CD4-positive, alpha-beta T cell treated with Interleukin-2 at 100 ng/mL for 4 hours (primary cell): ENCODE measurements around the gene CHN1.

Experiments used
- DNase-seq: peaks from one replicate; pipeline ENCODE4 v3.0.0-alpha.2; 2020; ENCODE audit warnings: low spot score

The CHN1 gene

DNA sequence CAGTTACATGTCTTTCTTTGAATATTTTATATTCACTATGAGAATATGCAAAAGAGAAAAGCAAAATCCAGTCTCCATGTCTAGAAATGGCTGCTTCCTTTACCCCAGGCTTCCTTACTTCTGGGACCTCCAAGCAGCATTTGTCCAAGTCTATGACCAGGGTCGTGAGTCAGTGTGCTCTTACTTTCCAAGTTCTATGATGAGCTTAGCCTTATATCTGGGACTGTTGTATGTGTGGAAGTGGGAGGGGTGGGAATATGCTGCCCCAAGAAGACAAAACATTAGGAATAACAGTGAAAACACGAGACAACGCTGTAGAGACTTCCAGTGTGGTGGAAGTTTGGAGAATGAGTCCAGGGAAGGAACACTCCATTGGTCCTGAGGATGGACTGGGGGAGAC, 219.7 kb downstream of the CHN1 start:
- DNase-seq = no peak

GRCh38 chr2:174784909-174785308, 220.3 kb downstream of the CHN1 start:
- no peak for DNase-seq

DNA sequence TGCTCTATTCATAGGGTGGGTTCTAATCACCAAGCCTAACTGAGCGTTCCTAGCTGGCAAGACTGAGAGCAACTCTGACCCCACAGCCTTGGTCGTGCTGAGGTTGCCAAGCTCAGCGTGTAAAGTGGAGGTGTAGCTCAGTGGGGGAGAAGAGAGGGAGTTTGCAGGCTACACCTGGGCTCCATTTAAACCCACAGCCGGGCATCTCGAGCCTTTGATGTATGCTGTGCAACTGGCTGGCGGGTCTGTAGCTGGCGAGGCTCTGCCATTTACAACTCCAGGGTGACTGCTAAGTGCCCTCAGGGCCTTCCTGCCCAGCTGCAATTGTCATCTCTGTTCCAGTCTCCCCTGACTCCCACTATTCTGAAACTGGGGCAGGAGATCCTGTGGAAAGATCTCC, 220.9 kb downstream of the CHN1 start:
- no peak for DNase-seq

GRCh38 chr2:174781996-174782395, 223.2 kb downstream of the CHN1 start:
- no peak for DNase-seq

DNA sequence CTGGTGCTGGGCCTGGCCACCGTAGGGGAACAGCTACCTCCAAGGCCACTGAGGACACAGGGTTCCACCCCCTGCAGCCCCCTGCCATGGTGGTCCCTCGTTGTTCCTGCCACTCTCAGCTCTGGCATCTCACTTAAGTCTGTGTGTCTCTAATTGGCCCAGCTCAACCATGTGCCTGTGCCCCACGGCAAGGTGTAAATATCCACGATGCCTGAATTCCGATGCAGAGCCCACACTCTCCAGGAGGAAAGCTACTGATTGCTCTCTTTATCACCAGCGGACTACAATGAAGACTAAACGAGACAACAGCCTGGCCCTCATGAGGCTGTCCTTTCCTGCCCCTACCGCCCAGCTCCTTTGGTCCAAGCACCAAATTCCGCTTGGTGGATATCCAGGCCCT, 223.9 kb downstream of the CHN1 start:
- no peak for DNase-seq

GRCh38 chr2:174780856-174781255, 224.3 kb downstream of the CHN1 start:
- DNase-seq = no peak

- DNase-seq = no peak
Measured at GRCh38 chr2:174780191-174780840, 224.9 kb downstream of the CHN1 start.

GRCh38 chr2:174779361-174779928, 225.7 kb downstream of the CHN1 start:
- DNase-seq = no peak

- DNase-seq = peak; percentile 62
Measured at GRCh38 chr2:174778085-174778981, 226.8 kb downstream of the CHN1 start.

DNA sequence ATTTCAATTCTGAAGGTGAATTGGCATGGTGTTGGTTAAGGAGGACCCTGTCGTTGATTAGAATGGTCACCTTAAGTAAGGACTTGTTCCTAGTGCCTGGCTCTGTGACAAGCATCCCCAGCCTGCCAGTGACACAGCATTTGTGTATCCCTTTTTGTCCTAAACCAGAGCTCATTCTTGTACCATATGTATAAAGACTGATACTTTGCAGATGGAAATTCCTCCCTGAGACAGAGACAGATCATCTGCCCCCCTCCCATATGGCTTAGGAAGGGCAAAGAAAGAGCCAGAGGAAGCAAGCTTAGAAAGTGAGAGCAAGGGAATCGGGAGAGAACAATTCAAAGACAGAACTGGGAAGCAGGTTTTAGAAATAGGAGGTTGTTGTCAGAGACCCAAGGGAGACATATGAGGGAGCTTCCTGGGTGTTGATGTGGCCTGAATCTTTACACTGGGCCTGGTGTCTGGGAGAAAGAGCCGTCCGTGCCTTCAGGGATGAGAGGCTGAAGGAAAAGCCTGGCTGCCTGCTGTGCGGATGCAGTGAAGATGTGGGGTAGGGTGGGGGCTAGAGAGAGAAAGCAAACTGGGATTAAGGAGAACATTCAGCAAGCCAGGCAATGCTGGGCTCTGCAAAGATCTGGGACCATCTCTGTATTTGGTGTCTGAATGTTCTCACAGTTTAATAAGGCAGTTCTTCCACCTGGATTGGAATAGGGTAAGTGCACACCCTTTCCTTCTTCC, 227.7 kb downstream of the CHN1 start:
- DNase-seq = no peak

DNA sequence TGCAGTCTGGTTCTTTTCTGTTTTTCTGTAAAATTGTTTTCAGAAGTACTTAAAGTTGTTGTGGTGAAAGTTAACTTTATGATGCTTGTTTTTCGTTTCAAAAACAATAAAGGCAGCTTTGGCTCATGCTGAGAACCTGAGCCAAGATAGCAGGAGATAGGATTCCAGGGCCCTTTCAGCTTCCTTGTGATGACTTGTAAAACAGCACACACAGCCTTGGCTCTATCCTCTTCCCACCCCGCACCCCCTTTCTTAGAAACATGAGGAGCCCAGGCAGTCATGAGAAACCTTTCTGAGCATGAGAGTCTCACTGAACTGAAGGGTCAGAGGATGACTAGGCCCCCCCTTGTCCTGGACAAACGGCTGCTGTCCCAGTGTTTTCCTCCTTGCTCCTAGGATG, 228.5 kb downstream of the CHN1 start:
- DNase-seq = no peak

GRCh38 chr2:174776223-174776622, 229.0 kb downstream of the CHN1 start:
- DNase-seq = no peak

DNA sequence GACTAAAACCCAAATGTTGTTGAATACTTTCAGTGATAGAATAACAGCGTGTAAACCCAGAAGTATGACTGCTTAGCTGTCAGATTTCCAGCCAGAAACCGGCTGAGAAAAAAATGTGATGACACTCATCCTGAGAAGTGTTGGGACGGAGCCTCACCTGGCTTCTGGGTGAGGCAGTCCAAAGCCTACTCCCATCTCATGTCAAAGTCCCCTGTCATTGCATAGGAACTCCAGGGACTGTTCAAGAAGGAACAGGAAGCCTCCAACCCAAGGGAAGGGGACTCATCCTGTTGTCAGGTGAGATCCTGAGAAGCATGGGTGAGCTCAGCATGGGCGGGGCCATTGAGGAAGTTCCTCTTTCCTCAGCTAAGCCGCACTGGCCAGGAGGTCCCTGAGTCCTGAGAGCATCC, 229.6 kb downstream of the CHN1 start:
- no peak for DNase-seq

- DNase-seq = no peak
Measured at GRCh38 chr2:174774886-174775285, 230.3 kb downstream of the CHN1 start.

DNA sequence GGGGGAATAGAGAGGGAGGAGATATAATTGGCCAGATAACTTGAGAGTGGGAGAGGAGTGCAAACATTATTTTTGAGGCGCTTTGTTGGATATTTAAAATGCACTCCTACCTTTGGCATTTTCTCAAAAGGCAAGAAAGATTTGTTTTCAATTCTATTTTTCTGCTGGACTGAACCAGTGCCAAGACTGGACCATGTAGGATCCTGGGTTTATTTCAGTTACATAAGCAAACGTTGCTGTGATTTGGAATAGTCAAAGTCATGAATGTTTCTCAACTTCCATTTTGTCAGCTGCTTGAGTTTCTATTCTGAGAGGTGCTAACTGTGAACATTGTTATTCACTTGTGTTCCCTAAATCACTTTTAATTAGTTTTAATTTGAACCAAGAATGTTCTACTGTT, 232.0 kb downstream of the CHN1 start:
- DNase-seq = no peak

DNA sequence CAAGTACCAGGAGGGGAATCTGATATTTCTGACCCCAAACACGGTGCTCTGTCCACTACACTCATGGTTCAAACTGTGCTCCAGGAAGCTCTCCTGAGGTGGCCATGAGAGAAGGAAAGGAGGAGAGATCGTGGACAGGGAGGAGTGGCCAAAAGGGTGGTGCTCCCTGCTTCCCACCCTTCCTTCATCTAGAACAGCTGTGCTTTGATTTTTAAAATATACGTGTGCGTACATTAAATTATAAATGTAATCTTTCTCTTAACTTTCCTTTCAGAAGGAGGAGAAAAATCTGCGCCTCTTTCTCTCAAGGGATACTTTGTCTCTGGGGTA, 232.7 kb downstream of the CHN1 start:
- no peak for DNase-seq

DNA sequence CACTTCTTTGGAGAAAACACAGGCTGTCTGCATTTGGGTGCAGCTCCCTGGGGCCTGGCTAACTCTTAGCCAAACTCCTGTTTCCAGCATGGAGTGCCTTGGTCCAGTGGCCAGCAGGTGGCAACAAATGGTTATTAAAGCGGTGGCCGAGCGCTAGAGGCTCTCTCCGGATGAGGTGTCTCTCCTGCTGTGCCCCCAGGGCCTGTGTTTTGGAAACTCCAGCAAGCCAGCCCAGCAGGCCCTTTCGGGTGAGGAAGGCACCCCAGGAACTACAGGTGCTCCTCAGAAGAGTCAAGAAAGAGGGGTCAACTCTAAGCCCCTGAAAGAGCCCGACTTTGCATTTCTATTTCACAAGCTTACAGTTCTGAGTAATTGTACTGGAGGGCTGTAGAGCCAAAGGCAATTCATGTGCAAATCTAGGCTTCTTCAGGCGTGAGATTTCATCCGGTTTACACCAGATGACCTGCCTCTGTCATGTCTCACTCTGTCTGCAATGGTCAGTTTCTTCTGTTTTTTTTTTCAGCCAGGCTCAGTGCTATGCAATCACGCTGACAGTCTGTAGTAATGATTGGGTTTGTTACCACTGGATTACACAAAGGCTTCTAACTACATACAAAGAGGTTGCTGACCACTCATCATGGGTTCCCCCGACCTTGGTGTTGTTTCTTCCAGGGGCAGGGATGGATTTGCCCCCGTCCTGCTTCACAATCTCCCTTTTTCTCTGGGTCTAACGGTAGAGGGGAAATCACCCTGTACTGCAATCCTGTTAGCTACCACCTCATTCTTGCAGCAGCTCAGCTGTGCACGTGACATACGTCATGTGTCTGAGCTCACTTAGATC, 233.3 kb downstream of the CHN1 start:
- DNase-seq = peak; percentile 30

- no peak for DNase-seq
Measured at GRCh38 chr2:174771136-174771535, 234.0 kb downstream of the CHN1 start.

DNA sequence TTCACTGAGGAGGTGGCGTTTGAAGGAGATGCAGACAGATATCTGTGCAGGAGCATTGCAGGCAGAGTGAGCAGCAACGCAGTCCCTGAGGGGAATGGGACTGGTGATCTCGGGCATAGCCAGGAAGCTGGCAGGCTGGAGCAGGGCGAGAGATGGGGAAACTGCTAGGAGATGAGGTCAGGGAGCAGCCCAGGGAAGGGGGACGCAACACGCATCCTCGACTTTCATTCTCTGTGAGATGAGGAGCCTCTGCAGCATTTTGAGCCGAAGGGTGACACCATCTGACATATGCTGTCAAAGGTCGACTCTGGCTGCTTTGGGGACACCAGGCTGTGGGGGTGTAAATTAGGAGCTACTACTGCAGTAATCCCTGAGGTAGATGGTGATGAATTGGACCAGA, 236.6 kb downstream of the CHN1 start:
- DNase-seq = no peak

DNA sequence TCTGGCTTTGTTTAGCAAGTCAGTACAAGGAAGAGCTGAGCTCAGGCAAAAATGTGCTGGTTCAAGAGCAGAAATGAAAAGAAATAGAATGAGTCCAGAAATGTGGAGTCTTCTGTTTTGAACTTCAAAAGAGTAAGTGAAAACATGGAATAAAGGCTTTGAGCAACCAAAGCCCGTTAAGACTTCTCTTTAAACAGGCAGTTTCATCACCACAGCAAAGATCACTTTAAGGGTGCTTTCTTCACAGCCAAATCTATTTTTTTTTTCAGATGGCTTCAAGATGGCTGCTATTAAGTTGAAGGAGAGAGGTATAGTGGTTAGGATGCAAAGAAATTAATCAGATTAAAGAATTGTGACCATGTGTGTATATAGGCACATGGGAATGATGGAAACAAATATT, 238.9 kb downstream of the CHN1 start:
- DNase-seq = no peak

DNA sequence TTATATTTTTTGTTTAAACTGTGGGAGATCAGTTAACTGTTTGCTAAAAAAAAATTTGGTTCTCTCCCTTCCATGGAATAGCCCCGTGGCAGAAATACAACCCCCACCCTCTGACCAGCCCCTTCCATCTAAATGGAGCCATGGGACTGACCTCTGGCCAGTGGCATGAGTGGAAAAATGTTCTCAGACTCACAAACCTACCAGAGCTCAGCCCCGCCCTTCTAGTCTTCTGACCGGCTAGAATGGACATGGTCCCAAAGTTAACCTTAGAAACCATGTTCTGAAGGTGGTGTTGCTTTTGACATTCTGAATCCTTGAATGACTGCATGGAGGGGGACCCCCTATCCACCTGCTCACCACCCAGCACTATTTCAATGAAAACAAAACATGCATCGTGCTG, 239.6 kb downstream of the CHN1 start:
- DNase-seq = no peak
